ENCODE results near the gene CCDC88B. TPM values are rescaled to one million over a fixed set of nuclear protein-coding genes. Genes with fewer than 3 reads are reported as not detected.

Gene CCDC88B
- total and polyA plus RNA-seq, 2 of the 8 experiments (the other 6 are each of a cell fraction or from before 2014, with no cell fraction given), result 5.9 to 12.5 TPM

GRCh38 chr11:64321533-64321932 lies 18.5 kb upstream of the CCDC88B start:
- H3K4me1 ChIP-seq (replicated peaks in 1 of 4; ENCODE audit: control insufficient read depth in 3 of 4, insufficient read depth in 4 of 4, low read length in 3 of 4), result peaks cover 1 to 10% (median 5%) of the 10 kb centered on the region in 4 experiments; a peak in 6 of 7 replicates
- no peak overlapping the region for H2BK5ac ChIP-seq (ENCODE audit: low read depth, low read length)
- peaks cover 5% of the 10 kb centered on the region; the same call in 1 of the 2 replicates for H3K23me2 ChIP-seq (ENCODE audit: low read depth, low read length)
- no peak overlapping the region for H4K91ac ChIP-seq (replicated peaks; ENCODE audit: insufficient read length, low read length)
- H3K4ac ChIP-seq (replicated peaks; ENCODE audit: insufficient read length, low read depth, low read length), result no peak overlapping the region
- no peak overlapping the region for H3K18ac ChIP-seq (ENCODE audit: extremely low read depth, low read length)
- H4K20me1 ChIP-seq (replicated peaks in 1 of 2; ENCODE audit: control insufficient read depth in 1 of 2, insufficient read depth in 2 of 2, low read length in 2 of 2), result peaks cover 0 to 3% of the 10 kb centered on the region in 2 experiments
- H2BK20ac ChIP-seq (ENCODE audit: low read length), result no peak overlapping the region
- POLR2A ChIA-PET (ENCODE audit: partially characterized antibody), result interaction anchor here (2.6 kb wide), 1 partner anchor 10 kb away, joined by 12 read pairs; no protein-coding TSS in a partner anchor
- no peak overlapping the region for H3K27ac ChIP-seq (ENCODE audit: low read depth, low read length)
- 0 out of 2 replicates have a peak, but pooled peaks cover 5% of the 10 kb centered on the region for H3K79me1 ChIP-seq (ENCODE audit: low read depth, low read length)
- H4K8ac ChIP-seq (ENCODE audit: extremely low read depth, insufficient read depth, low read length), result no peak overlapping the region
- no peak overlapping the region for H3K14ac ChIP-seq (ENCODE audit: insufficient read length)
- no peak overlapping the region for H2AFZ ChIP-seq (ENCODE audit: low read length)
- CTCF ChIA-PET (ENCODE audit: partially characterized antibody), result interaction anchor here (3.3 to 37.6 kb wide), 3 partner anchors 11 to 34 kb away, joined by 20 to 614 read pairs (median 27); partner anchors contain the start of genes CATSPERZ, ESRRA, PRDX5 and TRMT112
- no peak overlapping the region for H2BK12ac ChIP-seq (ENCODE audit: low read depth, low read length)
- no peak overlapping the region for H3K4me3 ChIP-seq (ENCODE audit: extremely low read depth in 1 of 4, insufficient read depth in 2 of 4, low read depth in 3 of 4, low read length in 4 of 4)
- H2AK5ac ChIP-seq (ENCODE audit: low read depth, low read length), result no peak overlapping the region
- no peak overlapping the region for H3K56ac ChIP-seq (replicated peaks; ENCODE audit: insufficient read length, low read depth, low read length)
- FAIRE-seq, result no peak
- no peak for DNase-seq (ENCODE audit: low read depth in 1 of 2, low spot score in 2 of 2)
- H3K36me3 ChIP-seq (ENCODE audit: control insufficient read depth in 2 of 4, insufficient read depth in 4 of 4, low read length in 3 of 4), result peaks cover 0 to 16% (median 3%) of the 10 kb centered on the region in 4 experiments; a peak in 6 of 8 replicates
- WGBS, 2 experiments (ENCODE audit: extremely low coverage in 1 of 2, insufficient coverage in 1 of 2, insufficient read length in 1 of 2, insufficient replicate concordance in 2 of 2, low coverage in 1 of 2, low lambda C conversion rate in 2 of 2, missing lambda C conversion rate in 1 of 2), result 95% methylated on average over 5 of the region's 5 CpGs; no CpG with 5 or more reads in 1 of the 2 experiments
- no peak overlapping the region for H2BK15ac ChIP-seq (ENCODE audit: low read length)
- no peak overlapping the region for H2BK120ac ChIP-seq (replicated peaks; ENCODE audit: low read depth, low read length)
- H3K23ac ChIP-seq (ENCODE audit: insufficient read length), result no peak overlapping the region
- H3K9ac ChIP-seq (replicated peaks in 1 of 4; ENCODE audit: extremely low read depth in 1 of 4, low read depth in 3 of 4, low read length in 3 of 4), result no peak overlapping the region
- no peaks in the 10 kb centered on the region for H3K27me3 ChIP-seq (replicated peaks in 1 of 4; ENCODE audit: control insufficient read depth in 3 of 4, extremely low read depth in 1 of 4, insufficient read depth in 3 of 4, low read length in 3 of 4)
- no peaks in the 10 kb centered on the region for H3K9me3 ChIP-seq (ENCODE audit: insufficient read depth in 2 of 2, low read depth in 1 of 2, low read length in 1 of 2)
- no peak overlapping the region for H3K4me2 ChIP-seq (ENCODE audit: insufficient read depth in 1 of 2, low read depth in 2 of 2, low read length in 2 of 2)
- H3K79me2 ChIP-seq (ENCODE audit: control insufficient read depth in 1 of 2, insufficient read depth in 2 of 2, low read length in 2 of 2), result peaks cover 0 to 10% of the 10 kb centered on the region in 2 experiments; a peak in 1 of 4 replicates
- no peak overlapping the region for H4K5ac ChIP-seq (ENCODE audit: insufficient read length, low read depth, low read length)
- TF ChIP-seq SP4 (IDR thresholded peaks at IDR 0.05; ENCODE audit: low read length), result no peak
- TF ChIP-seq KDM4A (IDR thresholded peaks at IDR 0.05; ENCODE audit: low read depth, low read length, severe bottlenecking), result no peak
- no peak for TF ChIP-seq SRF (IDR thresholded peaks at IDR 0.05; ENCODE audit: low read depth, low read length)
- no peak for TF ChIP-seq SUZ12 (IDR thresholded peaks at IDR 0.05; ENCODE audit: low read length)
- no peak for TF ChIP-seq TBP (IDR thresholded peaks at IDR 0.05; ENCODE audit: low read depth, low read length)
- no peak for TF ChIP-seq ATF3 (IDR thresholded peaks at IDR 0.05; ENCODE audit: insufficient read depth, low read depth, low read length)
- no peak for TF ChIP-seq EZH2 (IDR thresholded peaks at IDR 0.05; ENCODE audit: low read depth, low read length, severe bottlenecking)
- TF ChIP-seq SP2 (IDR thresholded peaks at IDR 0.05; ENCODE audit: low read length), result no peak
- no peak for TF ChIP-seq SIX5 (IDR thresholded peaks at IDR 0.05; ENCODE audit: low read depth, low read length)
- no peak for TF ChIP-seq BRCA1 (IDR thresholded peaks at IDR 0.05; ENCODE audit: low read depth, low read length)
- no peak for TF ChIP-seq E2F6 (IDR thresholded peaks at IDR 0.05)
- TF ChIP-seq CTBP2 (IDR thresholded peaks at IDR 0.05; ENCODE audit: borderline replicate concordance, insufficient read depth, insufficient read length, low read length), result no peak
- TF ChIP-seq YY1 (IDR thresholded peaks at IDR 0.05; ENCODE audit: low read depth, low read length), result no peak

Measured in H1 (cell line).